A549 (cell line): ENCODE results near the gene LRRC2.
"Not testable (repeated sequence)": the region's sequence is repeated elsewhere in the genome, so short reads cannot be mapped to it uniquely, and the experiment has no call there.

Source experiments
- MYC ChIP-seq: IDR thresholded peaks from 2 replicates; pipeline ENCODE4 v1.6.1; 2012; ENCODE audit warnings: mild to moderate bottlenecking, inconsistent platforms, low read length, improper control_type of control experiment, borderline replicate concordance
- POLR2A ChIP-seq: IDR thresholded peaks from 2 replicates; pipeline ENCODE4 v1.6.1; 2012; ENCODE audit warnings: mild to moderate bottlenecking, low read length
- TF ChIP-seq, protein P1 (sequence below): fragments of >200 bp; sonication (Bioruptor Twin); formaldehyde crosslinking; IDR thresholded peaks from 3 replicates; pipeline ENCODE4 v1.5.1; 2016
- TF ChIP-seq, protein P2 (sequence below): fragments of 150-350 bp; IDR thresholded peaks from 2 replicates; pipeline ENCODE4 v1.6.1; 2014; ENCODE audit warnings: low read depth, mild to moderate bottlenecking, low read length

DNA sequence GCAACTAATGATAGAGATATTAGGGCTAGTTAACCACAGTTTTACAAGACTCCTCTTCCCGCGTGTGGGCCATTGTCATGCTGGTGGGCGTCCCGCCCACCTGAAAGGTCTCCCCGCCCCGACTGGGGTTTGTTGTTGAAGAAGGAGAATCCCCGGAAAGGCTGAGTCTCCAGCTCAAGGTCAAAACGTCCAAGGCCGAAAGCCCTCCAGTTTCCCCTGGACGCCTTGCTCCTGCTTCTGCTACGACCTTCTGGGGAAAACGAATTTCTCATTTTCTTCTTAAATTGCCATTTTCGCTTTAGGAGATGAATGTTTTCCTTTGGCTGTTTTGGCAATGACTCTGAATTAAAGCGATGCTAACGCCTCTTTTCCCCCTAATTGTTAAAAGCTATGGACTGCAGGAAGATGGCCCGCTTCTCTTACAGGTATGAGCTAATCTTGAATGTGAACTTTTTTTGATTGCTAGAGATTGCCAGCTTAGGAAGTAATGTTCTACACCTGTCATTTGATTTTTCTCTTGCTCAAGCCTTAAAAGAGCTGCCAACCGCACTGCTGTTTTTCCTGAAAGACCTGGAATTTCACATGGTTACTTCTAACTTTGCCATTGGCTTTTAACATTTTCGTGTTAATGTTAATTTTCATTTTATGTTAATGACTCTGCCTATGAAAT is 11.6 kb upstream of the LRRC2 start:
- not testable (repeated sequence) for TF ChIP-seq POLR2A, MYC
- TF ChIP-seq, protein P1, sequence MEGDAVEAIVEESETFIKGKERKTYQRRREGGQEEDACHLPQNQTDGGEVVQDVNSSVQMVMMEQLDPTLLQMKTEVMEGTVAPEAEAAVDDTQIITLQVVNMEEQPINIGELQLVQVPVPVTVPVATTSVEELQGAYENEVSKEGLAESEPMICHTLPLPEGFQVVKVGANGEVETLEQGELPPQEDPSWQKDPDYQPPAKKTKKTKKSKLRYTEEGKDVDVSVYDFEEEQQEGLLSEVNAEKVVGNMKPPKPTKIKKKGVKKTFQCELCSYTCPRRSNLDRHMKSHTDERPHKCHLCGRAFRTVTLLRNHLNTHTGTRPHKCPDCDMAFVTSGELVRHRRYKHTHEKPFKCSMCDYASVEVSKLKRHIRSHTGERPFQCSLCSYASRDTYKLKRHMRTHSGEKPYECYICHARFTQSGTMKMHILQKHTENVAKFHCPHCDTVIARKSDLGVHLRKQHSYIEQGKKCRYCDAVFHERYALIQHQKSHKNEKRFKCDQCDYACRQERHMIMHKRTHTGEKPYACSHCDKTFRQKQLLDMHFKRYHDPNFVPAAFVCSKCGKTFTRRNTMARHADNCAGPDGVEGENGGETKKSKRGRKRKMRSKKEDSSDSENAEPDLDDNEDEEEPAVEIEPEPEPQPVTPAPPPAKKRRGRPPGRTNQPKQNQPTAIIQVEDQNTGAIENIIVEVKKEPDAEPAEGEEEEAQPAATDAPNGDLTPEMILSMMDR: not testable (repeated sequence)
- TF ChIP-seq, protein P2, sequence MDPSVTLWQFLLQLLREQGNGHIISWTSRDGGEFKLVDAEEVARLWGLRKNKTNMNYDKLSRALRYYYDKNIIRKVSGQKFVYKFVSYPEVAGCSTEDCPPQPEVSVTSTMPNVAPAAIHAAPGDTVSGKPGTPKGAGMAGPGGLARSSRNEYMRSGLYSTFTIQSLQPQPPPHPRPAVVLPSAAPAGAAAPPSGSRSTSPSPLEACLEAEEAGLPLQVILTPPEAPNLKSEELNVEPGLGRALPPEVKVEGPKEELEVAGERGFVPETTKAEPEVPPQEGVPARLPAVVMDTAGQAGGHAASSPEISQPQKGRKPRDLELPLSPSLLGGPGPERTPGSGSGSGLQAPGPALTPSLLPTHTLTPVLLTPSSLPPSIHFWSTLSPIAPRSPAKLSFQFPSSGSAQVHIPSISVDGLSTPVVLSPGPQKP: not testable (repeated sequence)
